Measurements from ENCODE around the gene NPM3. TPM values are rescaled to one million over a fixed set of nuclear protein-coding genes. Genes with fewer than 3 reads are reported as not detected.

The NPM3 gene
- total and polyA plus RNA-seq, 2 of the 4 experiments (the other 2 are of a cell fraction): 84.1 to 112 TPM

DNA sequence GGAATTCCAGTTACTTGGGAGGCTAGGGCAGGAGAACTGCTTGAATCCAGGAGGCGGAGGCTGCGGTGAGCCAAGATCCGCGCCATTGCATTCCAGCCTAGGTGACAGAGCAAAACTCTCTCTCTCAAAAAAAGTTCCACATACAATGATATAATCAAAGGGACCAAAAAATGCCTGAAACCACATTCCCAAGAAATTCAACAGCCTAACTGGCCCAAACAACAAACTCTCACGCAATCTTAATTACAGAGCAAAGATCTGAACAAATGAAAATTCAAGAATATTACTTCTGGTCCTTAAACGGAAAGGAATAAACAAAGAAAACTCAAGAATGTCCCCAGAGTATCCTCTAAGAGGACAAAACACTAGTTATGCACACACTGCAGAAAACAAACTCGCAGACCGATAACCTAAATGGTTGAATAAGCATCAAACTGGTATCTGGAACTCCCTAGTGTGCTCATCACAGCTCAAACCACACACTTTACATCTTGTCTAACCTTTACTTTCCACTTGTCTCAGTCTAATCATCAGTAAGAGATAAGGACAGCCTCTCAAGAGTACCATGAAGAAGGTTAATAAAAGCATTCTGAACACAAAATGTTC is 31.3 kb upstream of the NPM3 start:
- H3K56ac ChIP-seq (ENCODE audit: extremely low read depth, insufficient read depth, low read length): no peak overlapping the region
- peaks cover 8 to 33% of the 10 kb centered on the region in 2 experiments for H3K79me1 ChIP-seq (ENCODE audit: low read depth in 1 of 2, low read length in 2 of 2)
- dilution Hi-C loops (cut with HindIII; ENCODE audit: low sequenced_read_pairs, unreplicated experiment) (no loop called here), intact Hi-C loops (cut with micrococcal nuclease) (no loop called here), in situ Hi-C loops (cut with MboI; ENCODE audit: low sequenced_read_pairs) (loop anchor here (25.0 kb wide), 1 partner anchor 877 kb away; no protein-coding TSS in a partner anchor)
- no peak overlapping the region for H4K8ac ChIP-seq (ENCODE audit: low read depth in 2 of 2, low read length in 2 of 2)
- H3K9me1 ChIP-seq (ENCODE audit: insufficient read depth, low read length): peaks cover 10% of the 10 kb centered on the region; the same call in 1 of the 2 replicates
- peaks cover 84% of the 10 kb centered on the region for H4K20me1 ChIP-seq (ENCODE audit: insufficient read depth, low read length)
- no peak overlapping the region for H2AK9ac ChIP-seq (replicated peaks; ENCODE audit: low read depth, low read length, poor library complexity)
- no peak overlapping the region for H4K91ac ChIP-seq (ENCODE audit: insufficient read depth, low read depth, low read length)
- H3K4me2 ChIP-seq (ENCODE audit: low read depth, low read length): peak overlapping the region; percentile 90
- DNase-seq (no peak), ATAC-seq (ENCODE audit: low read depth) (no peak)
- TF ChIP-seq MAFK (IDR thresholded peaks at IDR 0.05; ENCODE audit: low read depth, low read length): 0 out of 2 replicates have a peak, but pooled peaks have one; percentile 8
- TF ChIP-seq, protein P1, sequence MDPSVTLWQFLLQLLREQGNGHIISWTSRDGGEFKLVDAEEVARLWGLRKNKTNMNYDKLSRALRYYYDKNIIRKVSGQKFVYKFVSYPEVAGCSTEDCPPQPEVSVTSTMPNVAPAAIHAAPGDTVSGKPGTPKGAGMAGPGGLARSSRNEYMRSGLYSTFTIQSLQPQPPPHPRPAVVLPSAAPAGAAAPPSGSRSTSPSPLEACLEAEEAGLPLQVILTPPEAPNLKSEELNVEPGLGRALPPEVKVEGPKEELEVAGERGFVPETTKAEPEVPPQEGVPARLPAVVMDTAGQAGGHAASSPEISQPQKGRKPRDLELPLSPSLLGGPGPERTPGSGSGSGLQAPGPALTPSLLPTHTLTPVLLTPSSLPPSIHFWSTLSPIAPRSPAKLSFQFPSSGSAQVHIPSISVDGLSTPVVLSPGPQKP (IDR thresholded peaks at IDR 0.05; ENCODE audit: borderline replicate concordance, low read depth, low read length): no peak
- no peak overlapping the region for H3K4ac ChIP-seq (ENCODE audit: low read depth, low read length)
- H3K23ac ChIP-seq (ENCODE audit: low read depth, low read length): peak overlapping the region; percentile 44; the same call in 1 of the 2 replicates
- no peak overlapping the region for H2BK5ac ChIP-seq (ENCODE audit: low read depth, low read length, poor library complexity, severe bottlenecking)
- no peak overlapping the region for H2BK15ac ChIP-seq (ENCODE audit: low read depth, low read length)
- peak overlapping the region; percentile 9; the same call in 1 of the 2 replicates for H3K4me3 ChIP-seq (ENCODE audit: insufficient read depth, low read depth, low read length)
- H3K27ac ChIP-seq (ENCODE audit: insufficient read depth, low read length): no peak overlapping the region
- no CpG with 5 or more reads among the region's 8 CpGs for WGBS, 2 experiments (ENCODE audit: extremely low coverage in 2 of 2, insufficient read length in 1 of 2)
- no peak overlapping the region for H3K18ac ChIP-seq (ENCODE audit: low read depth, low read length)
- no peak overlapping the region for H2AFZ ChIP-seq (replicated peaks; ENCODE audit: low read length, poor library complexity)
- no peak overlapping the region for H4K5ac ChIP-seq (ENCODE audit: low read depth, low read length)
- ChIA-PET CTCF (no interaction called here), POLR2A (ENCODE audit: unreplicated experiment) (no interaction called here)
- no peak overlapping the region for H2AK5ac ChIP-seq (ENCODE audit: low read depth, low read length)
- no peak overlapping the region for H3K14ac ChIP-seq (replicated peaks; ENCODE audit: low read depth, low read length)
- no peak overlapping the region for H2BK20ac ChIP-seq (ENCODE audit: low read depth, low read length)
- no peak overlapping the region for H3K9ac ChIP-seq (ENCODE audit: low read depth, low read length)
- no peaks in the 10 kb centered on the region for H3K9me3 ChIP-seq (ENCODE audit: control insufficient read depth, insufficient read depth, low read length)
- H3K36me3 ChIP-seq (ENCODE audit: control insufficient read depth, insufficient read depth, low read length): peaks cover 20% of the 10 kb centered on the region
- peaks cover 8% of the 10 kb centered on the region for H3K4me1 ChIP-seq (ENCODE audit: control insufficient read depth, insufficient read depth, low read length)
- no peaks in the 10 kb centered on the region for H3K27me3 ChIP-seq (ENCODE audit: control insufficient read depth, insufficient read depth, low read length)
- no TSS peak for BruUV-seq (replicated peaks)
- H2BK120ac ChIP-seq (ENCODE audit: low read depth, low read length): no peak overlapping the region
